HG02798 (cell line): ENCODE measurements around the gene DEDD.

ENCODE experiments used
- ATAC-seq: cut with Tn5 transposase; IDR thresholded peaks from one replicate; pipeline ENCODE4 v1.9.1; 2021; ENCODE audit warnings: mild to moderate bottlenecking; ENCODE audit not compliant: unreplicated experiment, poor library complexity

Gene DEDD

DNA sequence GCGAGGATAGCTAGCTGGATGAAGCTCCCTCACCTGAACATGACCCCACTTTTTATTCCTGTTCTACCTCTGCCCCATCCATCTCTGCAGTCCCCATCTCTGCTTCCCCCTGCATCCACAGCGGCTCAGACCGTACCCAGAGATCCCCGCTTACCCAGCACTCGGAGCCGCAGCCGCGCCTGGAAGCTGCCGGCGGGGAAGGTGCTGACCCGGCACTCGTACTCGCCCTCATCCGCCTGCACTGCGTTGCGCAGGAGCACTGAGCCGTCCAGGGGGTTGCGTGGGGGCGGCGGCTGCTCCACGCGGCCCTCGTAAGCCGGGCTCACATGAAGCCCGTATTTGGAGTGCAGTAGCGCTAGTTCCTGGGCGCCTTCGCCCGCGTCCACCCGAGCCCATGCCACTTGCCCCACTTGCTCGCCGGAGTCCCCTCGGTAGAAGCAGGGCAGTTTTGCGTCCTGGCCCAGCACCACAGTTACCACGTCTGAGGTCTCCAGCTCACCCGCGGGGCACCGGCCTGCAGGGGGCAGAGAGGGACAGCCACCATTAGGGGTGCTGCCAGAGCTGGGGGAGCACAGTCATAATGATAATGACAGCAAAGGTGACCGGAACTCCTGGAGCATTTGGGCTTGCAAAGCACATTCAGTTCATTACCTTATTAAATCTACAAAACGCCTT, 52.9 kb downstream of the DEDD start:
- no peak for ATAC-seq

DNA sequence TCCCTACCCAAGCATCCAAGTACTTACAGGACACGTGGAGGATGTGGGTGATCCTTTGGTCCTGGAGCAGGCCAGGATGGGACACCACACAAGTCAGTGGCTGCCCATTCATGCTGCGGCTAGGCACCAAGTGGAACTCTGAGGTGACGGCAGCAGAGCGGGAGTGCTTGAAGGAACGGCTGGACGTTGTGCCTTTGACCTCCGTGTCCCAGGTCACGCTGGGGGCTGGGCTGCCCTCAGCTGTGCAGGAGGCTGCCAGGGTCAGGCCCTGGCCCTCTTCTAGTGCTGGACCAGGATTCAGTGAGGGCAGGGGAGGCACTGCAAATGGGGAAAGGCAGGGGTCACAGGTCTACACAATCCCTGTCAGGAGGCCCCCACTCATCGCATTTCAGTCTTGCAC, 55.0 kb downstream of the DEDD start:
- ATAC-seq: no peak

DNA sequence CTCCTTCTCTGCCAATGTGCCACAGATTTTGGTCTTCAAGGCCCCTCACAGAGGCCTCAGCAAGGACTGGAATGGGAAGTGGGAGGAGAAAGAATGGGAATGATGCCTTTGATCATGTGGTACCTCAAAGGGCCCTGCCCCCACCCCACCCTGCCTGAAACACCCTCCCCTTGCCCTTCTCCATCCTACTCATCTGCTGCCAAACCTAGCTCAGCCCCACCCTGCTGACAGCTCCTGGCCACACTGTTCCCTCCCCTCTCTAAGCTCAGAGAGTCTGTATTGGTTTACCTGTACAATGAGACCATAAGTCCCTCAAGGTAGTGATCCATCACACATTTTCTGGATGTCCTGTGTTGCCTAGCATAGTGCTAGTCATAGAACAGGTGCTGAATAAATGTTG, 56.1 kb downstream of the DEDD start:
- no peak for ATAC-seq

DNA sequence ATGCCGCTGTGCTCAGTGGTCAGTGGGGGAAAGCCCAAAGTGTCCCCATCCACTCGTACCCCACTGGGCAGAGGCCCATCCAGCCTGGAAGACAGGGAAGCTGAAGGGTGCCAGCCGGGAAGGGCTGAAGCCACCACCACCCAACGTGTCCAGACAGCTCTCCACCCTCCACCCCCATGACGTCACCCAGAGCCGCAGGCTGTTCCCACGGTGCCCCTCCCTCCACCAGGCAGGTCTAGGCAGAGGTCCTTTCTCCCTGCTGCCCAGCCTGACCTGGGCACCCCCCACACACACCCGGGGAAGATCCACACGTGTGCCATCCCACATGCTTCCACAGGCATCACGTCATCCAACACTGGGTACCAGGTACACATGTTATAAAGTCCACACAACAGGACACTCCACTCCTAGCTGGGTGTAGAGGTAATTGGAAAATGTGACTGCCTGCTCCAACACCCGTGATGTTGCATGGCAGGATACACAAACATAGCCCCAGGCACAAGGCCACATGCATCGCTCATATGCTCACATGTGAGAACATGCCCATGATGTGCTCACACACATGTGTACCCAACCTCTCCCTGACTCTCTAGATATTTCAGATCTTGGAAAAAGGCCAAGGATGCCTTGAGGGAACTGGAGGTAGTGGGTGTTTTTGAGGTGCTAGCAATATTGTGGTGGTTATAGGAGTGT, 57.6 kb downstream of the DEDD start:
- no peak for ATAC-seq

DNA sequence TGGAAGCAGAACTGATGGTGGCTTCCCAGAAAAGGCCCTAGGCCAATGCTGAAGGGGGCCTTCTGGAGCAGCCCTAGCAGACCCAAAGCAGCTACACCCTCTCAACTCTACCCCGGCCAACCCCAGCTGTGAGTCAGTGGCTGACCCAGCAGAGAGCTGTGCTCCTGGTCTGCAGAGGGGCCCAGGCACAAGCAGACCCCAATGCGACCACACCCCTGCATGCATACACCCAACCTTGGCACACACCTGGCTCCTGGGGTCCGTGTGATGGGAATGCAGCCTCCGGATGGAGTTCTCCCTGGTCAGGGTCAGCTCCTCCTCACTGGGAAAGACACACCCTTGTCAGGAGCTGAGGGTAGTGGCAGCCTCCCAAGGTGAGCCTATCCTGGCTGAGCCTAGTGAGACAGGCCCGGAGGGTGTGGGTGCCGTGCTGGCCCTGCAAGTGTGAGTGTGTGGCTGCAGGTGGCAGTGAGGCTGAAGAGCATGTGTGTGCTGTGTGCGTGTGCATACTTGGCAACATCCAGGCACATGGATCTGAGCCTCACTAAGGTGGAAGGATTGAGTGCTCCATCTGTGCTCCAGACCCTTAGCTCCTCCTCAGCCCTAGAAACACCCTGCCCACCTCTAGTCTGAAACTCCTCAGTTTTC, 58.9 kb downstream of the DEDD start:
- no peak for ATAC-seq

DNA sequence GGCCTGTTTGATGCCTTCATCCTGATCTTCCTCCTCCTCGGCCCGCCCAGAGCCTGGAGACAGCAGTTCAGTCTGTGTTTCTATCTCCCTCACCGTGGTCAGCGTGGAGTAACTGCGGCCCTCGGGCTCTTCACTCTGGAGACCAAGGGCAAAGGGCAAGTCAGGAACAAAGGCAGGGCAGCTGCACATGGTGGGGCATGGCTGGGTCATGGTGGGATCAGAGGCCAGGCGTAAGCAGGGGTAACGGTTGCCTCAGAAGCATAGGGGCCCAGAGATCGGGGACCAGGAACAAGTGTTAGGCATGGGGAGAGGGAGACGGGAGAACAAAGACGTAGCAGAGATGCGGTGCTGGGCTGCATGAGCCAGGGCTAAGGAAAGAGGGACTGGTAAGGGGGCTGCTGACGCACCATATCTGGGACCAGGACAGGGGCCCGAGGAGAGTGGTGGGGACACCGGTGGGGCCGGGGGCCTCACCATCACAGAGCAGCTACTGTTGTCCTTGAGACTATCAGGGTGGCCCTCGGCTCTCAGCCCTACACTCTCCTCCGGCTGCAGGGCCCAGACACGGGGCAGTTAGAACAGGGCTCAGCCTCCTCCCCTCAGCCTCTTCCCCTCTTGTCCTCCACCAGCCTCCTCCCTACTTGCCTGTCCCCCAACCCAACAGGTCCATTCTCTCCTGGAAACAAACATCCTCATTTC, 59.6 kb downstream of the DEDD start:
- ATAC-seq: no peak

DNA sequence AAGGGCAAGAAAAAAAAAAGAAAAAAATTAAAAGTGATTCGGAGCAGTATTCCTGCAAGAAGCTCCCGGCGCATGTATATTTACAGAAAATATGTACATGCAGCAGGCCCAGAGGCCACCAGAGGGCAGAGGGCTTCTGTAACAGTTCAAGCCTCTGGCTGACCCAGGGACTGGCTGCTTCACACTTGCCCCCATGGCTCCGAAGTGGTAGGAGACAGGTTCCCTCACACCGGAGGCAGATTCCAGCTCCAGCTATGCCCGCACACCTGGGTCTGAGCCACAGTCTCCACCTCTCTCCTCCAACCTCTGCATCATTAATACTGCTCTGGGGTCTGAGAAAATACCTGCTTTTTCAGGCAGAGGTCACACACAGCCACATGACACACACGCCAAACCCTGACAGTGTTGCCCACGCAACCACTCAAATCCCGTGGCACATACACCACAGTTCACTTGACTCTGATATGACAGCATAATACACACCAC, 60.5 kb downstream of the DEDD start:
- ATAC-seq: no peak
